Measurements from ENCODE around the gene MCF2. TPM values are rescaled to one million over a fixed set of nuclear protein-coding genes. Genes with fewer than 3 reads are reported as not detected.
"Not testable (repeated sequence)": the region's sequence is repeated elsewhere in the genome, so short reads cannot be mapped to it uniquely, and the experiment has no call there.

MCF2 gene
- total RNA-seq, 1 donor from 2014 or later, result not detected

DNA sequence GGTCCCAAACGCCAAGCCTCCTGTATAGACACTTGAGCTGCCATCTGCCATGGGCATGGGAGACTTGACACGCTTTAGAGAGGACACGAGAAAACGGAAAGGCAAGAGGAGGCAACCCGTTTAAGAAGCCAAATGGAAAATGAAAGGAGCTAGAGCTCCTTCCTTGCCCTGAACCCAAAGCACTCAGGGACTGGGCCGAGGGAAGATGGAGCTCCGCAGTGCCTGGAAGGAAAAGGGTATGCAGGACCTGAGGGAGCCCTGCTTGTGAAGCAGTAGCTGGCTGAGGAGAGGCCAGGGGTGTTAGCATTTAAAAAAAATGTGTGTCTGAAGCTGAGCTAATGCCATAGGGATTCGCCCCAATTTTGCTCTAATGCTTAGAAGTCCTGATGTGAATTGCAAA lies 15.1 kb downstream of the MCF2 start:
- TF ChIP-seq, protein P1, sequence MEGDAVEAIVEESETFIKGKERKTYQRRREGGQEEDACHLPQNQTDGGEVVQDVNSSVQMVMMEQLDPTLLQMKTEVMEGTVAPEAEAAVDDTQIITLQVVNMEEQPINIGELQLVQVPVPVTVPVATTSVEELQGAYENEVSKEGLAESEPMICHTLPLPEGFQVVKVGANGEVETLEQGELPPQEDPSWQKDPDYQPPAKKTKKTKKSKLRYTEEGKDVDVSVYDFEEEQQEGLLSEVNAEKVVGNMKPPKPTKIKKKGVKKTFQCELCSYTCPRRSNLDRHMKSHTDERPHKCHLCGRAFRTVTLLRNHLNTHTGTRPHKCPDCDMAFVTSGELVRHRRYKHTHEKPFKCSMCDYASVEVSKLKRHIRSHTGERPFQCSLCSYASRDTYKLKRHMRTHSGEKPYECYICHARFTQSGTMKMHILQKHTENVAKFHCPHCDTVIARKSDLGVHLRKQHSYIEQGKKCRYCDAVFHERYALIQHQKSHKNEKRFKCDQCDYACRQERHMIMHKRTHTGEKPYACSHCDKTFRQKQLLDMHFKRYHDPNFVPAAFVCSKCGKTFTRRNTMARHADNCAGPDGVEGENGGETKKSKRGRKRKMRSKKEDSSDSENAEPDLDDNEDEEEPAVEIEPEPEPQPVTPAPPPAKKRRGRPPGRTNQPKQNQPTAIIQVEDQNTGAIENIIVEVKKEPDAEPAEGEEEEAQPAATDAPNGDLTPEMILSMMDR (IDR thresholded peaks at IDR 0.05; ENCODE audit: insufficient read depth, low read length, poor library complexity, severe bottlenecking), result no peak
- H3K4me3 ChIP-seq (ENCODE audit: low read depth, low read length), result no peak overlapping the region
- H3K36me3 ChIP-seq (ENCODE audit: control insufficient read depth, insufficient read depth, low read length), result no peaks in the 10 kb centered on the region
- peaks cover 2% of the 10 kb centered on the region for H3K27me3 ChIP-seq (ENCODE audit: control insufficient read depth, insufficient read depth, low read length)
- no peak for DNase-seq (ENCODE audit: low read depth)

DNA sequence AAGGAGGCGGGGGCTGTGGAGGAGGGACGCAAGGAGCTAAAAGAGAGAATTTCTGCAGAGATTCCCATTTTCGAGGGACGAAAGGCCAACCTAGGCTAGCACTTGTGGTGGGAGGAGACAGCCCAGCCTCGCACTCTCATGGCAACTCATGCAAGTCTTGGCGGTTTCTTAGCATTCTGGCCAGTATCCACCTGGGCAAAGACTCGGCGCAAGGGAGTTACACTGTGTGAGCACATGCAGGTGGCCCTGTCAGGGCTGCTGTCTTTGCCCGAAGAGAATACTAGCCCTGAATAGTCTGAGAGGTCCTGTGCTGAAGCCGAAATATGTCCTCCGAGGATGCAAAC lies 15.5 kb downstream of the MCF2 start:
- peak overlapping the region; percentile 35 for H3K4me3 ChIP-seq (ENCODE audit: low read depth, low read length)

DNA sequence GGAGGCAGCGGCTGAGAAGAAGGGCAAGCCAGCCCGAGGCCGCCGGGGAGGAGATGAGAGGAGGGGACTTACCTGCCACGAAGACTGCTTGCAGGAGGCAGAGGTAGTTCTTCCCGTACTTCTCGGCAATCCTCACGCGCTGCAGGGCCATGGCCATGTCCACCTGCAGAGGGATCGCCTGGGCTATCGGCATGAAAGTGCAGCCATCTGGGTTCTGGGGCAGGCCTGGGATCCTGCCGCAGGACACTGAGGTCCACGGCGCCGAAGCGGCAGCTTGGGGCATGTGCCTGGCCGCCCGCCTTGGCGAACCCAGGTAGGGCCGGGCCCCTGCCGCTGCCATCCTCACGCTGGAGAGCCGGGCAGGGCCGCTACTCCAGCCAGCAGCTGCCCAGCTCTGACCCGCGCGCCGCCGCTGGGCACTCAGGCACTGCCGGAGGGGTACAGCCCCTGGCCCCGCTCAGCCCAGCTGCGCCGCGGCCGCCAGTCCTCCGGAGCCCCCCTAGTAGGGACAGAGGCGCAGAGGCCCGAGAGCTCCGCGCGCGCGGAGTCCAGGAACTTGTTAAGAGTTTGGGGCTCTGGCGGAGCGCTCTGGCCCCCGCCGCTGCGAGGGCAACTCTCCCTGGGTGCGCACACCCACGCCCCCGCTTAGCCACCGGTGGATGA lies 16.0 kb downstream of the MCF2 start:
- TF ChIP-seq, protein P1 (IDR thresholded peaks at IDR 0.05; ENCODE audit: insufficient read depth, low read length, poor library complexity, severe bottlenecking), result no peak
- Histone ChIP-seq H3K4me3 (ENCODE audit: low read depth, low read length) (peak overlapping the region; percentile 35), H3K36me3 (ENCODE audit: control insufficient read depth, insufficient read depth, low read length) (no peaks in the 10 kb centered on the region), H3K27me3 (ENCODE audit: control insufficient read depth, insufficient read depth, low read length) (peaks cover 2% of the 10 kb centered on the region)
- DNase-seq (ENCODE audit: low read depth), result no peak

More for the DNA sequence above, 15.5 kb downstream of the MCF2 start:
- TF ChIP-seq, protein P1 (IDR thresholded peaks at IDR 0.05; ENCODE audit: insufficient read depth, low read length, poor library complexity, severe bottlenecking), result no peak
- no peaks in the 10 kb centered on the region for H3K36me3 ChIP-seq (ENCODE audit: control insufficient read depth, insufficient read depth, low read length)
- H3K27me3 ChIP-seq (ENCODE audit: control insufficient read depth, insufficient read depth, low read length), result peaks cover 2% of the 10 kb centered on the region
- no peak for DNase-seq (ENCODE audit: low read depth)

DNA sequence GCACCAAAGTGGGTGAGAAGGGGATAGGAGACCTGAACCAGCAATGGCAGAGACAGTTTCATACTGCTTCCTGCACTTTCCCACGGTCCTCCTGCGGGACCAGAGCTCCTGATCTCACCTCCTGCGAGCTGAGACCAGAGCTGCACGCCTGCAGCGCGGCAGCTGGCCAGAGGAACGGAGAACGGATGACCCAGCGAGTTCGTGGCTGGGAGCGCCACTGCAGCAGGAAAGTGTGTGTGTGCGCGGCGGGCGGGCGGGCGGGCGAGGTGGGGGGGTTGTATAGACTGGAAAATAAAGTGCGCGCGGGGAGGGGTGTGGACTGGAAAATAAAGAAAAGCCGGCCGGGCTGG lies 16.5 kb downstream of the MCF2 start:
- peak overlapping the region; percentile 35 for H3K4me3 ChIP-seq (ENCODE audit: low read depth, low read length)
- peaks cover 2% of the 10 kb centered on the region for H3K27me3 ChIP-seq (ENCODE audit: control insufficient read depth, insufficient read depth, low read length)
- no peak for DNase-seq (ENCODE audit: low read depth)
- TF ChIP-seq, protein P1 (IDR thresholded peaks at IDR 0.05; ENCODE audit: insufficient read depth, low read length, poor library complexity, severe bottlenecking), result no peak
- H3K36me3 ChIP-seq (ENCODE audit: control insufficient read depth, insufficient read depth, low read length), result no peaks in the 10 kb centered on the region

DNA sequence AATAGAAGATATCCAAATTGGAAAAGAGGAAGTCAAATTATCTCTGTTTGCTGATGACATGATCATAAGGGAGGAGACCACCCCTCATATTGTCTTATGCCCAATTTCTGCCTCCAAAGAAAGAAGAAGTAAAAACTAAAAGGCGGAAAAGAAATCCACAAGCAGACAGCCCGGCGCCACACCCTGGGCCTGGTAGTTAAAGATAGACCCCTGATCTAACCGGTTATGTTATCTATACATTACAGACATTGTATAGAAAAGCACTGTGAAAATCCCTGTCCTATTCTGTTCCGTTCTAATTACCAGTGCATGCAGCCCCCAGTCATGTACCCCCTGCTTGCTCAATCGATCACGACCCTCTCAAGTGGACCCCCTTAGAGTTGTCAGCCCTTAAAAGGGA lies 22.8 kb downstream of the MCF2 start:
- not testable (repeated sequence) for DNase-seq (ENCODE audit: low read depth); H3K36me3 ChIP-seq (ENCODE audit: control insufficient read depth, insufficient read depth, low read length); H3K4me3 ChIP-seq (ENCODE audit: low read depth, low read length); H3K27me3 ChIP-seq (ENCODE audit: control insufficient read depth, insufficient read depth, low read length)

DNA sequence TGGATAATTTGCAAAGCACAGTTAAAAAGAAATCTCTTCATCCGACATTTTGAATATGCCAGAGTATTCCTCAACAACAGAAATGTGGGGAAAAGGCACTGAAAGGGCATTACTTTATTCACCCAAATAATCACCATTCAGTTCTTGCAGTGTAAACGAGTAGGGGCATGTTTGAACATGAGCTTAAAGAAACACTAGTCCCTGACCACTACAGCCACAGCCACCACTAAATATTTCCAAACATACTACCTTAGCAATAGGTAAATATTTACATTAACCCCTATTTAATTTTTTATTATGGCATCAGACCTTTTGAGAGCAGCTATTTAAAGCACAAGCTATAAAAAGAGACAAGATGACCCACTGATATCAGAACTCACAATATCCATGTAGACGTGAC lies 27.6 kb downstream of the MCF2 start:
- Histone ChIP-seq H3K4me3 (ENCODE audit: low read depth, low read length) (no peak overlapping the region), H3K27me3 (ENCODE audit: control insufficient read depth, insufficient read depth, low read length) (no peaks in the 10 kb centered on the region), H3K36me3 (ENCODE audit: control insufficient read depth, insufficient read depth, low read length) (no peaks in the 10 kb centered on the region)
- DNase-seq (ENCODE audit: low read depth), result no peak
- TF ChIP-seq, protein P1 (IDR thresholded peaks at IDR 0.05; ENCODE audit: insufficient read depth, low read length, poor library complexity, severe bottlenecking), result no peak

Data from kidney epithelial cell (primary cell).